ENCODE measurements around the gene MAML1.

DNA sequence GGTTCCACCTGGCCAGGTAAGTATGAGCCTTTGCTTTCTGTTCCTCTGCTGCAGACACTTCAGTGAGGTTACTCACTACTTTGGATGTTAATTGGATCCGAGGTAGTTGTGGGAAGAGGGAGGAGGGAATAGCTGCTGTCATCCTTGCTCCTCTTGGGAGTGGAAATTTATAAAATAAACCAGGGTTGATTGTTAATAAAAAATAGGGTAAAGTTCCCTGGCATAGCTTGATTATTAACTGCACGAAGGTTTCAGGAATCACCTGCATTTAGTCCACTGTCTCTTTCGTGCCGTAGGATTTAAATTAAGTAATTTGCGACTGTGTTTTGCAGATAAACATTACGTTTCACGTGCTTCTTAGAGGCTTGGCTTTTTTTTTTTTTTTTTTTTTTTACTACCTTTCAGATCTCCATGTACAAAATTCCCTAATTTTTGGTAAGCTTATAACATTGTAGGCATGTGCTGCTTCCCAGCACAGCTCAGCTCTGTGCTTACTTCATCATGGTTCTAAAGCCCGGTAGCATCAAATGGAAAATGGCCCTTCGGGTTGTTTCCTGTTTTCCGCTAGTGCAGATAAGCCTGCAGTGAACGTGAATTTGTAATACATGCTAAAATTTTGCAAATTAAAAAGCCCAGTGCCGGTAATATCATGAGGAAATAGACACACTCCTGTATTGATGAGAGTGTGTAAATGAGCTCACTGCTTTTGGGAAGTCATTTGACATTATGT, 34.3 kb downstream of the MAML1 start:
- no peak for TF ChIP-seq TAF1 (IDR thresholded peaks at IDR 0.05; ENCODE audit: low read depth, low read length)
- no peak for TF ChIP-seq POLR2AphosphoS5 (IDR thresholded peaks at IDR 0.05; ENCODE audit: low read depth, low read length)
